HCT116 (cell line): ENCODE measurements around the gene SLC23A1. TPM values are rescaled to one million over a fixed set of nuclear protein-coding genes. Genes with fewer than 3 reads are reported as not detected.

Experiments used
- ATAC-seq: fragments of 200-7000 bp; cut with Tn5 transposase; 2 replicates; pipeline ENCODE4 v1.9.1; 2020; ENCODE audit warnings: mild to moderate bottlenecking, moderate library complexity
- Bru-seq: library from RNA; stranded (reverse); fragments of 400-500 nt; gene quantifications from one replicate; lab custom pipeline; 2021; lab: Mats Ljungman, UMichigan
- BruChase-seq, 2 experiments: library from RNA; stranded (reverse); fragments of 400-500 nt; gene quantifications; one replicate each; lab custom pipeline; 2021; lab: Mats Ljungman, UMichigan
- BruUV-seq: library from RNA; stranded (reverse); fragments of 400-500 nt; replicated peaks from 2 replicates; lab custom pipeline; 2021; lab: Mats Ljungman, UMichigan
- CTCF ChIA-PET: fragments of 300-600 bp; sonication (Branson Sonifier 250); formaldehyde crosslinking; loops from one replicate; lab custom pipeline; 2021; ENCODE audit warnings: antibody characterized with exemption; lab: Charles Lee
- POLR2A ChIA-PET: fragments of 300-600, 350-600 bp; sonication (Branson Sonifier 250); formaldehyde crosslinking; loops from one replicate; lab custom pipeline; 2021; ENCODE audit warnings: antibody characterized with exemption; lab: Charles Lee
- RAD21 ChIA-PET, 2 experiments: fragments of 300-600 bp; sonication (Branson Sonifier 250); formaldehyde crosslinking; loops; one replicate each; lab custom pipeline; 2023; ENCODE audit warnings: low total read pairs in 2 of 2; ENCODE audit not compliant: uncharacterized antibody in 2 of 2, unreplicated experiment in 2 of 2, low non-redundant PET in 1 of 2; lab: Charles Lee
- DNase-seq: peaks from one replicate; pipeline ENCODE4 v3.0.0-alpha.2; 2010; ENCODE audit warnings: low read depth, low spot score
- H2AFZ ChIP-seq: fragments of 200-600 bp; shearing (Covaris generic), sonication (generic); 2 replicates; pipeline ENCODE4 v1.6.1; 2017; ENCODE audit warnings: low read depth, mixed run types, mixed read lengths, antibody characterized with exemption, low read length; ENCODE audit not compliant: poor library complexity, severe bottlenecking
- H3K27ac ChIP-seq: 2 replicates; pipeline ENCODE4 v1.5.1; 2012; ENCODE audit warnings: low read depth, low read length
- H3K27me3 ChIP-seq: fragments of 200-600 bp; sonication (generic); 2 replicates; pipeline ENCODE4 v1.6.1; 2016; ENCODE audit warnings: mixed run types, low read length, mixed read lengths; ENCODE audit not compliant: insufficient read depth
- H3K36me3 ChIP-seq, 2 experiments: fragments of 200-500 bp in 1 of 2; fragments of 200-600 bp in 1 of 2; sonication (Bioruptor generic) in 1 of 2; sonication (generic) in 1 of 2; 2 replicates each; pipeline versions ENCODE4 v1.5.1 to v1.6.1; 2014 to 2016; ENCODE audit warnings: low read length in 2 of 2, inconsistent platforms in 1 of 2, mixed read lengths in 1 of 2, mixed run types in 1 of 2; ENCODE audit not compliant: insufficient read depth in 2 of 2, control insufficient read depth in 1 of 2
- H3K4me1 ChIP-seq, 2 experiments: fragments of 200-600 bp in 1 of 2; sonication (generic) in 1 of 2; 2 replicates each; pipeline versions ENCODE4 v1.5.1 to v1.6.1; 2012 to 2017; ENCODE audit warnings: low read length in 2 of 2, inconsistent platforms in 1 of 2, mild to moderate bottlenecking in 1 of 2, mixed read lengths in 1 of 2, mixed run types in 1 of 2, moderate library complexity in 1 of 2; ENCODE audit not compliant: insufficient read depth in 2 of 2, control insufficient read depth in 1 of 2
- H3K4me2 ChIP-seq: fragments of 200-600 bp; sonication (generic); 2 replicates; pipeline ENCODE4 v1.6.1; 2017; ENCODE audit warnings: mixed run types, low read length, mixed read lengths
- H3K4me3 ChIP-seq, 2 experiments: fragments of 200-600 bp in 1 of 2; sonication (generic) in 1 of 2; replicated peaks in 1 of 2; 2 replicates each; pipeline ENCODE4 v1.5.1; 2011 to 2016; ENCODE audit warnings: low read length in 2 of 2, control low read depth in 1 of 2, low read depth in 1 of 2, mild to moderate bottlenecking in 1 of 2, mixed read lengths in 1 of 2, mixed run types in 1 of 2
- H3K79me2 ChIP-seq: fragments of 200-600 bp; sonication (generic); 2 replicates; pipeline ENCODE4 v1.6.1; 2017; ENCODE audit warnings: mild to moderate bottlenecking, mixed run types, low read length, moderate library complexity, mixed read lengths; ENCODE audit not compliant: insufficient read depth
- H3K9ac ChIP-seq: fragments of 200-600 bp; sonication (generic); 2 replicates; pipeline ENCODE4 v1.6.1; 2016; ENCODE audit warnings: low read length, mixed read lengths
- H3K9me2 ChIP-seq: fragments of 200-600 bp; sonication (generic), shearing (Covaris generic); 2 replicates; pipeline ENCODE4 v1.6.1; 2017; ENCODE audit warnings: mixed run types, mild to moderate bottlenecking, moderate library complexity; ENCODE audit not compliant: insufficient read depth
- H3K9me3 ChIP-seq, 2 experiments: fragments of 200-500 bp in 1 of 2; fragments of 200-600 bp in 1 of 2; sonication (Bioruptor generic) in 1 of 2; sonication (generic) in 1 of 2; 2 replicates each; pipeline ENCODE4 v1.6.1; 2014 to 2017; ENCODE audit warnings: low read length in 2 of 2, mixed read lengths in 2 of 2, inconsistent platforms in 1 of 2, low read depth in 1 of 2, mild to moderate bottlenecking in 1 of 2, mixed run types in 1 of 2, moderate library complexity in 1 of 2; ENCODE audit not compliant: control insufficient read depth in 1 of 2, insufficient read depth in 1 of 2
- H4K20me1 ChIP-seq: fragments of 200-600 bp; sonication (generic), shearing (Covaris generic); 2 replicates; pipeline ENCODE4 v1.6.1; 2017; ENCODE audit warnings: mixed run types, mild to moderate bottlenecking, moderate library complexity; ENCODE audit not compliant: insufficient read depth
- CBX3 ChIP-seq: IDR thresholded peaks from 2 replicates; pipeline ENCODE4 v1.6.1; 2012; ENCODE audit warnings: low read depth
- EGR1 ChIP-seq: IDR thresholded peaks from 2 replicates; pipeline ENCODE4 v1.6.1; 2012; ENCODE audit warnings: low read depth
- ELF1 ChIP-seq: IDR thresholded peaks from 2 replicates; pipeline ENCODE4 v1.6.1; 2012; ENCODE audit warnings: low read depth, borderline replicate concordance
- EZH2 ChIP-seq: fragments of 200-600 bp; sonication (generic); IDR thresholded peaks from 2 replicates; pipeline ENCODE4 v1.6.1; 2017; ENCODE audit warnings: antibody characterized with exemption, mixed run types
- EZH2phosphoT487 ChIP-seq: fragments of 200-600 bp; IDR thresholded peaks from 2 replicates; pipeline ENCODE4 v1.6.1; 2018; ENCODE audit warnings: antibody characterized with exemption, borderline replicate concordance
- FOSL1 ChIP-seq: IDR thresholded peaks from 2 replicates; pipeline ENCODE4 v1.6.1; 2012; ENCODE audit warnings: low read depth
- JUND ChIP-seq: IDR thresholded peaks from 2 replicates; pipeline ENCODE4 v1.6.1; 2012
- MAX ChIP-seq: IDR thresholded peaks from 2 replicates; pipeline ENCODE4 v1.6.1; 2012
- POLR2AphosphoS5 ChIP-seq: IDR thresholded peaks from 2 replicates; pipeline ENCODE4 v1.6.1; 2011; ENCODE audit warnings: mild to moderate bottlenecking, low read depth, low read length, moderate library complexity
- RAD21 ChIP-seq: IDR thresholded peaks from 2 replicates; pipeline ENCODE4 v1.6.1; 2012; ENCODE audit warnings: low read depth, mild to moderate bottlenecking
- REST ChIP-seq: IDR thresholded peaks from 2 replicates; pipeline ENCODE4 v1.6.1; 2012; ENCODE audit warnings: low read depth
- SIN3A ChIP-seq: IDR thresholded peaks from 2 replicates; pipeline ENCODE4 v1.6.1; 2012; ENCODE audit warnings: low read depth
- SP1 ChIP-seq: IDR thresholded peaks from 2 replicates; pipeline ENCODE4 v1.6.1; 2012; ENCODE audit warnings: low read depth
- TCF7L2 ChIP-seq: IDR thresholded peaks from 2 replicates; pipeline ENCODE4 v1.7.0; 2011; ENCODE audit warnings: borderline replicate concordance, inconsistent platforms; ENCODE audit not compliant: insufficient read depth, insufficient read length; ENCODE audit errors: extremely low read depth
- ZBTB33 ChIP-seq: IDR thresholded peaks from 2 replicates; pipeline ENCODE4 v1.6.1; 2011; ENCODE audit warnings: mild to moderate bottlenecking, low read length, moderate library complexity; ENCODE audit not compliant: insufficient replicate concordance; ENCODE audit errors: extremely low read depth
- ZNF274 ChIP-seq: fragments of 200-500 bp; sonication (Bioruptor generic); IDR thresholded peaks from 2 replicates; pipeline ENCODE4 v1.6.1; 2014; ENCODE audit warnings: mild to moderate bottlenecking, low read depth, low read length, inconsistent platforms
- intact Hi-C: fragments of 100-400 bp; cut with micrococcal nuclease; formaldehyde crosslinking; loops from 2 replicates; pipeline ENCODE4 v1.10.0; 2022
- long read RNA-seq: library from polyadenylated mRNA; unstranded; transcript quantifications from one replicate; pipeline ENCODE4 v2.0.0, GENCODE V29; 2021; ENCODE audit not compliant: unreplicated experiment
- polyA plus RNA-seq: library from polyadenylated mRNA; unstranded; fragments of >200 nt; gene quantifications from 2 replicates; pipeline ENCODE4 v1.2.1, GENCODE V29; 2012; ENCODE audit warnings: missing spikeins
- total RNA-seq: library from RNA; stranded (reverse); gene quantifications from one replicate; pipeline ENCODE4 v1.2.1, GENCODE V29; 2021; ENCODE audit not compliant: unreplicated experiment
- TF ChIP-seq, protein P1 (sequence below), 3 experiments: fragments of 200-600 bp in 1 of 3; sonication (generic) in 1 of 3; IDR thresholded peaks in 2 of 3; conservative IDR thresholded peaks in 1 of 3; 2 replicates each; pipeline ENCODE4 v1.5.1; 2012 to 2017; ENCODE audit warnings: low read depth in 2 of 3, low read length in 2 of 3, antibody characterized with exemption in 1 of 3, borderline replicate concordance in 1 of 3, control low read depth in 1 of 3, mild to moderate bottlenecking in 1 of 3, mixed read lengths in 1 of 3, mixed run types in 1 of 3, moderate library complexity in 1 of 3; ENCODE audit not compliant: insufficient read depth in 1 of 3
- TF ChIP-seq, protein P2 (sequence below): IDR thresholded peaks from 2 replicates; pipeline ENCODE4 v1.6.1; 2012

The SLC23A1 gene
- total RNA-seq (not detected), Bru-seq, nascent RNA (not detected), BruChase-seq, experiment 1, labeled RNA remaining after a 6-hour chase (percentile 12 among the genes with signal in this experiment), BruChase-seq, experiment 2, labeled RNA remaining after a 2-hour chase (percentile 13 among the genes with signal in this experiment)
- polyA plus RNA-seq: 0.02 TPM in 1 of 2 replicates, not detected in the other
- long read RNA-seq: 0 reads

DNA sequence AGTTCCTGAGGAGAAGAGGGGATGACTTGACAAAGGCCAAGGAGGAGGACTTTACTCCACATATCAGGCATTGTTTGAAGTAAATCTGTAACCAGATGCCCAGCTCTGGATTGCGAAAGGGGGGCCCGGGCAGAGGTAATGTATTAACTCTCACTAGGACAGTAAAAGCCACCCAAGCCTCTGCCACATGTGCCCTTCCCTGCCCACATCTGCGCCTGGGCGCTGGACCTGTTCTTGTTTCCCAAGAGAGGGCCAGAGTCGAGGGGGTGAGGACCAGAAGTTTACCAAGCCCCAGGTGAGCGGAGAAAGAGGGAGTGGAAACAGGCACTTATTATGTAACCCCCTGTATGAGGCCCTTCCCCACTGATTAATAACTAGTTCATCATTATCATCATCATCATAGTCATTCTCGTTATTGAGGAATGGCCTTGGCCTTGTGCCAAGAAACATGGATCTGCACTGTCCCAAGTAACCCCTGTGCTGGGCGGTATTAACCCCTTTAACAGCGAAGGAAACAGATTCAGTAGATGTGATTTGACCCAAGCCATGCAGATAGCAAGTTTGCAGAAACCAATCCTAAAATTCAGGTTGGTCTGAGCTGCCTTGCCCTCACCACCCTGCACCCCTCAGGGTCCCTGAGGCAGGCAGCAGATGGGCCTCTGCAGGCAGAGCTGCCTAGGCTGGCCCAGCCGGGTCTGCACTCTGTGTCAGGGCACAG is at the start of gene SLC23A1:
Gene SLC23A1, minus strand, starts transcription at position 23 of the 718 bp plus-strand sequence. CDS start 44 bp downstream, outside the sequence.
- no peak within 1 kb of the TSS for H3K4me2 ChIP-seq
- H3K9me3 ChIP-seq: no peaks in the 10 kb centered on the region
- H3K27ac ChIP-seq: no peak within 1 kb of the TSS
- intact Hi-C loops: no loop called here
- no peak within 1 kb of the TSS for H3K9ac ChIP-seq
- no peak within 1 kb of the TSS for H2AFZ ChIP-seq
- ChIA-PET RAD21 (no interaction called here), POLR2A (no interaction called here), CTCF (no interaction called here)
- H3K4me1 ChIP-seq: peaks cover 4 to 9% of the 10 kb centered on the region in 2 experiments; a peak in 2 of 4 replicates
- no TSS peak for BruUV-seq
- no peak within 1 kb of the TSS for H3K4me3 ChIP-seq
- ATAC-seq (no peak), DNase-seq (no peak)
- no peaks in the 10 kb centered on the region for H3K9me2 ChIP-seq
- no peak for TF ChIP-seq POLR2AphosphoS5
- TF ChIP-seq ZNF274: no peak
- no peak for TF ChIP-seq SP1
- TF ChIP-seq, protein P1, sequence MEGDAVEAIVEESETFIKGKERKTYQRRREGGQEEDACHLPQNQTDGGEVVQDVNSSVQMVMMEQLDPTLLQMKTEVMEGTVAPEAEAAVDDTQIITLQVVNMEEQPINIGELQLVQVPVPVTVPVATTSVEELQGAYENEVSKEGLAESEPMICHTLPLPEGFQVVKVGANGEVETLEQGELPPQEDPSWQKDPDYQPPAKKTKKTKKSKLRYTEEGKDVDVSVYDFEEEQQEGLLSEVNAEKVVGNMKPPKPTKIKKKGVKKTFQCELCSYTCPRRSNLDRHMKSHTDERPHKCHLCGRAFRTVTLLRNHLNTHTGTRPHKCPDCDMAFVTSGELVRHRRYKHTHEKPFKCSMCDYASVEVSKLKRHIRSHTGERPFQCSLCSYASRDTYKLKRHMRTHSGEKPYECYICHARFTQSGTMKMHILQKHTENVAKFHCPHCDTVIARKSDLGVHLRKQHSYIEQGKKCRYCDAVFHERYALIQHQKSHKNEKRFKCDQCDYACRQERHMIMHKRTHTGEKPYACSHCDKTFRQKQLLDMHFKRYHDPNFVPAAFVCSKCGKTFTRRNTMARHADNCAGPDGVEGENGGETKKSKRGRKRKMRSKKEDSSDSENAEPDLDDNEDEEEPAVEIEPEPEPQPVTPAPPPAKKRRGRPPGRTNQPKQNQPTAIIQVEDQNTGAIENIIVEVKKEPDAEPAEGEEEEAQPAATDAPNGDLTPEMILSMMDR (IDR thresholded peaks at IDR 0.05 in 2 of 3, conservative IDR thresholded peaks at IDR 0.05 in 1 of 3; ENCODE audit: borderline replicate concordance in 1 of 3, insufficient read depth in 1 of 3, low read depth in 2 of 3, low read length in 2 of 3): no peak
- TF ChIP-seq JUND: no peak
- TF ChIP-seq EZH2phosphoT487: no peak
- TF ChIP-seq CBX3: no peak
- TF ChIP-seq, protein P2, sequence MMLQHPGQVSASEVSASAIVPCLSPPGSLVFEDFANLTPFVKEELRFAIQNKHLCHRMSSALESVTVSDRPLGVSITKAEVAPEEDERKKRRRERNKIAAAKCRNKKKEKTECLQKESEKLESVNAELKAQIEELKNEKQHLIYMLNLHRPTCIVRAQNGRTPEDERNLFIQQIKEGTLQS: no peak
- TF ChIP-seq ELF1: no peak
- no peak for TF ChIP-seq FOSL1
- no peak for TF ChIP-seq SIN3A
- TF ChIP-seq ZBTB33: no peak
- TF ChIP-seq EGR1: no peak
- no peak for TF ChIP-seq REST
- TF ChIP-seq MAX: no peak
- TF ChIP-seq EZH2: no peak
- TF ChIP-seq RAD21: no peak
- TF ChIP-seq TCF7L2: no peak
- H4K20me1 ChIP-seq: no peaks in the 10 kb centered on the region
- H3K79me2 ChIP-seq: no peaks in the 10 kb centered on the region
- H3K36me3 ChIP-seq: no peaks in the 10 kb centered on the region
- H3K27me3 ChIP-seq: no peaks in the 10 kb centered on the region
